HepG2 (cell line): ENCODE data around the gene LPIN3. TPM values are rescaled to one million over a fixed set of nuclear protein-coding genes. Genes with fewer than 3 reads are reported as not detected.

Experiments used
- BCL6 ChIP-seq: IDR thresholded peaks from 2 replicates; pipeline ENCODE4 v1.6.1; 2016; ENCODE audit warnings: missing genetic modification reagents, missing compliant biosample characterization
- BRD4 ChIP-seq: sonication (generic); formaldehyde crosslinking; IDR thresholded peaks from 2 replicates; pipeline ENCODE4 v1.4.0; 2020; ENCODE audit warnings: missing genetic modification reagents
- EP300 ChIP-seq, 3 experiments: sonication (generic) in 1 of 3; formaldehyde crosslinking in 1 of 3; IDR thresholded peaks; 2 replicates each; pipeline versions ENCODE4 v1.5.1 to v1.6.1; 2011 to 2020; ENCODE audit warnings: low read depth in 2 of 3, low read length in 2 of 3, borderline replicate concordance in 1 of 3, improper control_type of control experiment in 1 of 3, mild to moderate bottlenecking in 1 of 3, missing genetic modification reagents in 1 of 3, moderate library complexity in 1 of 3
- JARID2 ChIP-seq: sonication (generic); formaldehyde crosslinking; IDR thresholded peaks from 2 replicates; pipeline ENCODE4 v1.8.1; 2023; ENCODE audit warnings: missing genetic modification reagents, inconsistent platforms; ENCODE audit not compliant: insufficient replicate concordance
- KDM2A ChIP-seq: sonication (generic); formaldehyde crosslinking; IDR thresholded peaks from 2 replicates; pipeline ENCODE4 v1.4.0; 2020; ENCODE audit warnings: low read depth, missing genetic modification reagents, borderline replicate concordance
- KDM3A ChIP-seq: IDR thresholded peaks from 2 replicates; pipeline ENCODE4 v1.6.1; 2018; ENCODE audit warnings: low read depth, missing compliant biosample characterization
- KDM4B ChIP-seq: sonication (generic); formaldehyde crosslinking; IDR thresholded peaks from 2 replicates; pipeline ENCODE4 v1.4.0; 2020; ENCODE audit warnings: missing genetic modification reagents
- MATR3 ChIP-seq: sonication (generic); formaldehyde crosslinking; IDR thresholded peaks from 2 replicates; pipeline ENCODE4 v1.4.0; 2020; ENCODE audit warnings: missing genetic modification reagents
- MED8 ChIP-seq: sonication (generic); formaldehyde crosslinking; IDR thresholded peaks from 2 replicates; pipeline ENCODE4 v1.8.1; 2023; ENCODE audit warnings: mild to moderate bottlenecking, missing genetic modification reagents; ENCODE audit not compliant: insufficient replicate concordance
- MEIS1 ChIP-seq: sonication (generic); formaldehyde crosslinking; IDR thresholded peaks from 2 replicates; pipeline ENCODE4 v1.9.0; 2021; ENCODE audit warnings: mild to moderate bottlenecking, missing genetic modification reagents, moderate library complexity, borderline replicate concordance
- MLX ChIP-seq: IDR thresholded peaks from 2 replicates; pipeline ENCODE4 v1.6.1; 2016
- NR0B2 ChIP-seq: sonication (generic); formaldehyde crosslinking; IDR thresholded peaks from 2 replicates; pipeline ENCODE4 v1.4.0; 2020; ENCODE audit warnings: mild to moderate bottlenecking, missing genetic modification reagents
- PCBP1 ChIP-seq: fragments of 200-400 bp; formaldehyde crosslinking; IDR thresholded peaks from 2 replicates; pipeline ENCODE4 v1.6.1; 2017; ENCODE audit warnings: mild to moderate bottlenecking, low read depth, low read length, borderline replicate concordance
- PHF8 ChIP-seq: sonication (generic); formaldehyde crosslinking; IDR thresholded peaks from 2 replicates; pipeline ENCODE4 v1.5.0; 2020; ENCODE audit warnings: missing genetic modification reagents
- TAF1 ChIP-seq: sonication (generic); formaldehyde crosslinking; IDR thresholded peaks from 2 replicates; pipeline ENCODE4 v1.4.0; 2020; ENCODE audit warnings: missing genetic modification reagents
- ZBTB40 ChIP-seq, 2 experiments: fragments of 450-650 bp in 1 of 2; sonication (generic) in 1 of 2; formaldehyde crosslinking in 1 of 2; IDR thresholded peaks; 2 replicates each; pipeline versions ENCODE4 v1.6.1 to v1.8.0; 2016 to 2022; ENCODE audit warnings: antibody characterized with exemption in 1 of 2, mild to moderate bottlenecking in 1 of 2, missing genetic modification reagents in 1 of 2
- ZNF761 ChIP-seq: sonication (generic); formaldehyde crosslinking; conservative IDR thresholded peaks from 2 replicates; pipeline ENCODE4 v1.4.0; 2020; ENCODE audit warnings: mild to moderate bottlenecking, missing genetic modification reagents
- ZNF788 ChIP-seq: sonication (generic); formaldehyde crosslinking; IDR thresholded peaks from 2 replicates; pipeline ENCODE4 v1.5.0; 2020; ENCODE audit warnings: mild to moderate bottlenecking, missing genetic modification reagents, borderline replicate concordance
- polyA plus RNA-seq, 8 experiments: library from polyadenylated mRNA; depleted of rRNA in 3 of 8; stranded (reverse) in 7 of 8; unstranded in 1 of 8; fragments of >200 nt; fragmentation: Illumina TruSeq in 4 of 8; extraction: Trizol in 4 of 8; gene quantifications; 2 replicates each; pipeline versions ENCODE4 v1.2.1 to v1.2.3, GENCODE V29; 2011 to 2016; ENCODE audit warnings: low read depth in 4 of 8, missing spikeins in 1 of 8, mixed read lengths in 1 of 8; ENCODE audit not compliant: insufficient read depth in 1 of 8
- total RNA-seq, 5 experiments: library from RNA; depleted of rRNA; stranded (reverse); fragments of >200 nt; fragmentation: Illumina TruSeq; extraction: Trizol; gene quantifications; 2 replicates each; pipeline ENCODE4 v1.2.3, GENCODE V29; 2016; ENCODE audit warnings: low read depth in 1 of 5

Gene LPIN3
- total and polyA plus RNA-seq, 2 of the 13 experiments (the other 11 are each of a cell fraction or from before 2014, with no cell fraction given) = 14.2 to 28.6 TPM

- TF ChIP-seq NR0B2 (CRISPR knock-in tag) (0 out of 2 replicates have a peak, but pooled peaks have one; percentile 78), MEIS1 (CRISPR knock-in tag) (peak; percentile 38; the same call in 1 of the 2 replicates), MATR3 (CRISPR knock-in tag) (no peak), KDM3A (CRISPR knock-in tag) (peak; percentile 55; the same call in 1 of the 2 replicates), ZBTB40 (IDR thresholded peaks at IDR 0.05) (no peak), ZBTB40 (CRISPR knock-in tag; IDR thresholded peaks at IDR 0.05) (peak; percentile 28; the same call in 1 of the 2 replicates), ZNF761 (CRISPR knock-in tag) (no peak), BCL6 (CRISPR knock-in tag) (peak; percentile 47), EP300 (IDR thresholded peaks at IDR 0.05; ENCODE audit: low read depth in 2 of 2, low read length in 2 of 2) (0 out of 4 replicates have a peak, but pooled peaks of 1 of the 2 experiments have one; percentile 3), EP300 (CRISPR knock-in tag; IDR thresholded peaks at IDR 0.05; ENCODE audit: borderline replicate concordance) (no peak), MED8 (CRISPR knock-in tag) (peak; percentile 19), TAF1 (CRISPR knock-in tag) (peak; percentile 31), MLX (0 out of 2 replicates have a peak, but pooled peaks have one; percentile 35), KDM4B (CRISPR knock-in tag) (0 out of 2 replicates have a peak, but pooled peaks have one; percentile 75), KDM2A (CRISPR knock-in tag) (peak; percentile 64; the same call in 1 of the 2 replicates), ZNF788 (CRISPR knock-in tag) (0 out of 2 replicates have a peak, but pooled peaks have one; percentile 46), PCBP1 (0 out of 2 replicates have a peak, but pooled peaks have one; percentile 51), JARID2 (CRISPR knock-in tag) (no peak), BRD4 (CRISPR knock-in tag) (no peak), PHF8 (CRISPR knock-in tag) (peak; percentile 63)
Observed at GRCh38 chr20:41317546-41318270, 22.9 kb upstream of the LPIN3 start, which contains the start of gene ZHX3 (continued).
